RWPE1 (cell line): ENCODE results near the gene MINDY1.
A peak's percentile ranks its signal among the peaks of the same experiment; 100 is the strongest.

Experiments used
- CTCF ChIA-PET: fragments of 350-600 bp; sonication (Branson Sonifier 250); formaldehyde crosslinking; extraction: SDS; loops from one replicate; lab custom pipeline; 2021; lab: Yijun Ruan, JAX
- POLR2A ChIA-PET: fragments of 400-600 bp; formaldehyde crosslinking; extraction: SDS; loops from one replicate; lab custom pipeline; 2020; ENCODE audit warnings: antibody characterized with exemption; ENCODE audit not compliant: low non-redundant PET; lab: Yijun Ruan, JAX
- DNase-seq: peaks from one replicate; pipeline ENCODE4 v3.0.0; 2012; ENCODE audit warnings: low spot score
- H3K27ac ChIP-seq: fragments of 450-650 bp; 2 replicates; pipeline ENCODE4 v1.5.1; 2017
- CTCF ChIP-seq: fragments of 450-650 bp; conservative IDR thresholded peaks from 2 replicates; pipeline ENCODE4 v1.5.1; 2017; ENCODE audit warnings: low read depth, mild to moderate bottlenecking

The MINDY1 gene

GRCh38 chr1:151049458-151049857 lies 42.8 kb upstream of the MINDY1 start:
- no peak for DNase-seq
- peak overlapping the region; percentile 87 for H3K27ac ChIP-seq
- ChIA-PET CTCF (interaction anchor here (0.6 kb wide), 1 partner anchor 517 kb away, joined by 4 read pairs; no protein-coding TSS in a partner anchor), POLR2A (interaction anchor here (0.7 kb wide), 1 partner anchor 107 kb away, joined by 5 read pairs; the partner anchor contains the start of gene TNFAIP8L2)
- no peak for TF ChIP-seq CTCF

- ChIA-PET CTCF (interaction anchor here (1.0 to 2.5 kb wide), 3 partner anchors 11 to 53 kb away, joined by 3 to 9 read pairs (median 8); partner anchors contain the start of genes CDC42SE1, GABPB2 and MLLT11), POLR2A (interaction anchor here (0.7 to 1.5 kb wide), 2 partner anchors 10 to 108 kb away, joined by 5 to 7 read pairs; partner anchors contain the start of gene TNFAIP8L2)
- no peak for DNase-seq
- peak overlapping the region; percentile 87 for H3K27ac ChIP-seq
- TF ChIP-seq CTCF: no peak
These were observed 41.9 kb upstream of the MINDY1 start for GRCh38 chr1:151048645-151049032.

GRCh38 chr1:151047925-151048644 lies 41.4 kb upstream of the MINDY1 start:
- POLR2A ChIA-PET: interaction anchor here (1.5 kb wide), 1 partner anchor 10 kb away, joined by 7 read pairs; no protein-coding TSS in a partner anchor
- CTCF ChIA-PET: interaction anchor here (0.5 to 2.5 kb wide), 7 partner anchors 8 to 52 kb away, joined by 3 to 9 read pairs (median 4); partner anchors contain the start of genes CDC42SE1, GABPB2 and MLLT11
- H3K27ac ChIP-seq: peak overlapping the region; percentile 87
- peak; percentile 48 for DNase-seq
- TF ChIP-seq CTCF: no peak; the same call in 1 of the 2 replicates

- peak; percentile 58 for DNase-seq
- CTCF ChIA-PET: interaction anchor here (0.6 to 2.5 kb wide), 4 partner anchors 10 to 51 kb away, joined by 3 to 9 read pairs (median 6); partner anchors contain the start of genes CDC42SE1, GABPB2 and MLLT11
- POLR2A ChIA-PET: interaction anchor here (1.5 kb wide), 1 partner anchor 11 kb away, joined by 7 read pairs; no protein-coding TSS in a partner anchor
- no peak for TF ChIP-seq CTCF
- H3K27ac ChIP-seq: peak within 1 kb of the TSS; percentile 87
These were observed 40.9 kb upstream of the MINDY1 start, which contains the start of gene C1orf56 for GRCh38 chr1:151047591-151047924. TSS of gene C1orf56 (plus strand) at chr1:151047751. CDS start at chr1:151047848, 97 bp downstream.

- POLR2A ChIA-PET: interaction anchor here (0.6 kb wide), 1 partner anchor 28 kb away, joined by 3 read pairs; no protein-coding TSS in a partner anchor
- DNase-seq: no peak
- CTCF ChIA-PET: interaction anchor here (1.0 kb wide), 1 partner anchor 12 kb away, joined by 3 read pairs; no protein-coding TSS in a partner anchor
- H3K27ac ChIP-seq: no peak overlapping the region
- no peak for TF ChIP-seq CTCF
These were observed 36.5 kb upstream of the MINDY1 start for GRCh38 chr1:151043163-151043562.

- DNase-seq: no peak
- CTCF ChIA-PET: interaction anchor here (0.6 to 0.8 kb wide), 3 partner anchors 9 to 79 kb away, joined by 3 to 8 read pairs (median 4); no protein-coding TSS in a partner anchor
- POLR2A ChIA-PET: no interaction called here
- H3K27ac ChIP-seq: no peak overlapping the region
- TF ChIP-seq CTCF: no peak
These were observed 32.8 kb upstream of the MINDY1 start for GRCh38 chr1:151039521-151039920.
